HL-60 (cell line): Measurements from ENCODE around the gene BCL2L15.

Source experiments
- DNase-seq, 2 experiments: peaks; one replicate each; pipeline ENCODE4 v3.0.0-alpha.2; 2010 to 2020; ENCODE audit warnings: low read depth in 1 of 2, low spot score in 1 of 2
- H3K27ac ChIP-seq: fragments of 250-450 bp; sonication (Bioruptor Pico); replicated peaks from 2 replicates; pipeline ENCODE4 v1.5.1; 2020; ENCODE audit warnings: mild to moderate bottlenecking, moderate library complexity
- H3K27me3 ChIP-seq: fragments of 250-450 bp; sonication (Bioruptor Pico); 2 replicates; pipeline ENCODE4 v1.5.1; 2021; ENCODE audit warnings: mild to moderate bottlenecking, moderate library complexity; ENCODE audit not compliant: insufficient read depth, poor library complexity, severe bottlenecking
- H3K4me3 ChIP-seq: replicated peaks from 2 replicates; pipeline ENCODE4 v1.5.1; 2011; ENCODE audit warnings: mild to moderate bottlenecking, control low read depth, low read length; ENCODE audit not compliant: insufficient read depth
- CTCF ChIP-seq: IDR thresholded peaks from one replicate; pipeline ENCODE4 v1.5.1; 2011; ENCODE audit warnings: low read length, control low read depth, inconsistent platforms; ENCODE audit not compliant: insufficient read depth
- GABPA ChIP-seq: IDR thresholded peaks from 2 replicates; pipeline ENCODE4 v1.6.1; 2012; ENCODE audit warnings: low read depth
- POLR2AphosphoS5 ChIP-seq: IDR thresholded peaks from 2 replicates; pipeline ENCODE4 v1.6.1; 2012; ENCODE audit warnings: low read depth
- REST ChIP-seq: IDR thresholded peaks from 2 replicates; pipeline ENCODE4 v1.6.1; 2012; ENCODE audit warnings: low read depth; ENCODE audit not compliant: insufficient replicate concordance
- SPI1 ChIP-seq: IDR thresholded peaks from 2 replicates; pipeline ENCODE4 v1.6.1; 2012; ENCODE audit warnings: low read depth, mild to moderate bottlenecking, borderline replicate concordance

Gene BCL2L15

GRCh38 chr1:113924473-113924872 is 37.1 kb upstream of the BCL2L15 start:
- Histone ChIP-seq H3K4me3 (no peak overlapping the region), H3K27ac (no peak overlapping the region), H3K27me3 (no peaks in the 10 kb centered on the region)
- no peak for DNase-seq
- TF ChIP-seq REST (no peak), POLR2AphosphoS5 (no peak), SPI1 (no peak), GABPA (no peak), CTCF (no peak)

GRCh38 chr1:113922957-113923356 is 35.6 kb upstream of the BCL2L15 start:
- TF ChIP-seq SPI1 (no peak), REST (no peak), GABPA (no peak), POLR2AphosphoS5 (no peak)
- H3K27me3 ChIP-seq = no peaks in the 10 kb centered on the region
- H3K4me3 ChIP-seq = no peak overlapping the region
- no peak overlapping the region for H3K27ac ChIP-seq
- DNase-seq = no peak

- no peak overlapping the region for H3K4me3 ChIP-seq
- H3K27me3 ChIP-seq = no peaks in the 10 kb centered on the region
- H3K27ac ChIP-seq = no peak overlapping the region
- DNase-seq = no peak
- TF ChIP-seq CTCF (no peak), SPI1 (no peak), GABPA (no peak), POLR2AphosphoS5 (no peak), REST (no peak)
Measured at GRCh38 chr1:113918243-113918642, 30.9 kb upstream of the BCL2L15 start.
